CD4-positive, alpha-beta T cell treated with Interleukin-10 for 1 hour (primary cell): ENCODE data around the gene UBE2O.
A peak's percentile ranks its signal among the peaks of the same experiment; 100 is the strongest.

Experiments
- DNase-seq: peaks from one replicate; pipeline ENCODE4 v3.0.0-alpha.2; 2020

UBE2O gene

DNA sequence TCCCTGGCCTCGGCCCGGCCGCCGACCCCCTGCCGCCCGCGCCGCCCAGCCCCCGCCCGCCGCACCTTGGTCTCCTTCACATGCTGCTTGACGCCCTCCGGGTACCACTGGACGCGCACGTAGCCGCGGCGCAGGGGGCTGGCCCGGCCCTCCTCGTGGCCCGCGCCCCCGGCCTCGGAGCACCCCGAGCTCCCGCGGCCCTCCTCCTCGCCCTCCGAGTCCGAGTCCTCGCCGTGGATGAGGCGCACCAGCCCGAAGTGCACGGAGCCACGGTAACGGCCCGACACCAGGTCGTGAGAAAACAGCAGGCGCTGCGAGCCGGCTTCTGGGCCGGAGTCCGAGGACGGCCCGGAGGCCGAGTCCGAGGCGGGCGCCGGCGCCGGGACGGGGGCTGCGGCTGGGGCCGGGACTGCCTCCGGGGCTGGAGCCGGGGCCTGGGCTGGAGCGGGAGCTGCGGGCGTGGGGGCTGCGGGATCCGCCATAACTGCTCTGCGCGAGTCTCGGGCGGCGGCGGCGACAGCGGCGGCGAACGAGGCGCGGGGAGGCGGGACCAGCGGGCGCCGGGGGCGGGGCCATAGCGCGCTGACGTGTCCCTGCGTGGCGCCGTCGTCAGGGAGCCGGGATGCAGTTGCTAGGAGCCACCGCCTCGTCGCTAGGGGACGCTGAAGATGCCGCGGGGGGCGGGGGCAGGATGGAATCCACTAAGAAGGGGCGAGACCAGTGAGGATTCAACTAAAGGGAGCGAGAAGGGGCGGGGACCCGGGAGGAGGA is at the start of gene UBE2O:
TSS of gene UBE2O (minus strand) at position 493 of the 771 bp plus-strand sequence. CDS start at position 482, 11 bp downstream.
- DNase-seq, result peak; percentile 95

GRCh38 chr17:76501827-76502307 is 48.9 kb upstream of the UBE2O start:
- no peak for DNase-seq

- peak; percentile 96 for DNase-seq
Observed at GRCh38 chr17:76501018-76501826, 48.3 kb upstream of the UBE2O start, which contains the start of gene RHBDF2. RHBDF2 (minus strand) TSS chr17:76501423; CDS start chr17:76481524, 19,899 bp downstream.

- no peak for DNase-seq
Observed at GRCh38 chr17:76500747-76501017, 47.7 kb upstream of the UBE2O start.

DNA sequence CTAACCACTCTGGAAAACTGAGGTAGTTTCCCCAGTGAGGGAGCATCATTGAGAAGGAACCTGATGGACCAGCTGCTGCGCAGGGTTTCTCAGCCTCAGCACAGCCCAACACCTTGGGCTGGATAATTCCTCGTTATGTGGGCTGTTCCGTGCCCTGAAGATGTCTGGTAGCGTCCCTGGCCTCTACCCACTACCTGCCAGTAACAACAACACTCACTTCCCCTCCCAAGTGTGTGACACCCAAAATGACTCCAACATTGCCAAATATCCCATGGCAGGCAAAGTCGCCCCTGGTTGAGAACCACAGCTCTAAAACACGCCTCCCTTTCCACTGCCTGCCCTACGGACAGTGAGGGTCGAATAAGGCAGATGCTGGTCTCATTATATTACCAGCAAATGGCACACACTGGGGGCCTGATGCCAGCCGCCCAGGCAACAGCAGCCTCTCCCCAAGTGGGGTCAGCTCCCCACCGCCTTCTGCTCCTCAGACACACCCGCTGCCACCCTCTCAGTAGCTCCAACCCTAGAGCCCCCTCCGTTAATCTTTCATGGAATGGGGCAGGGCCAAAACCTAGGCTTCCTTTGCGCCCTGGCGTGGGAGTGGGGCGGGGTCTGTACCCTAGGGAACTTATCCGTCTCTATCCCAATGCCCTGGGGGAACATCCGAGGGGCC is 47.3 kb upstream of the UBE2O start:
- DNase-seq, result no peak

GRCh38 chr17:76499267-76499667 is 46.3 kb upstream of the UBE2O start:
- DNase-seq, result no peak

DNA sequence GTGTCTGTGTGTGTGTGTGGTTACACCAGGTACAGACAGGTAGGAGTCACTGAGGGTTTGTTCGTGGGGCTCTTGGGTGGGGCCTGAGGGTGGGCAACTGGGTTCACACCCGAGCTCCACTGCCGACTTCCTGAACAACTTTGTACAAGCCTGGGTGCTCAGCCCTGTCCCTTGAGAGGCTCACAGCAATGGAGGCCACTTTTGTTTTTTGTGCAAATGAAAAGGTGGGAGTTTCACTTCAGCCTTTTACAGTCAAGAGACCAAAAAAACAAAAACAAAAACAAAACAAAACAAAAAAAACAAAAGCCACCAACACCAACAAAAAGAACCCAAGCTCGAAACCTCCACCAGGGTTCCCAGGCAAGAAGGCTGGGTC is 45.9 kb upstream of the UBE2O start:
- peak; percentile 21 for DNase-seq

GRCh38 chr17:76497979-76498875 is 45.3 kb upstream of the UBE2O start:
- no peak for DNase-seq

GRCh38 chr17:76497699-76497978 is 44.7 kb upstream of the UBE2O start:
- no peak for DNase-seq

GRCh38 chr17:76496464-76496863 is 43.5 kb upstream of the UBE2O start:
- no peak for DNase-seq

DNA sequence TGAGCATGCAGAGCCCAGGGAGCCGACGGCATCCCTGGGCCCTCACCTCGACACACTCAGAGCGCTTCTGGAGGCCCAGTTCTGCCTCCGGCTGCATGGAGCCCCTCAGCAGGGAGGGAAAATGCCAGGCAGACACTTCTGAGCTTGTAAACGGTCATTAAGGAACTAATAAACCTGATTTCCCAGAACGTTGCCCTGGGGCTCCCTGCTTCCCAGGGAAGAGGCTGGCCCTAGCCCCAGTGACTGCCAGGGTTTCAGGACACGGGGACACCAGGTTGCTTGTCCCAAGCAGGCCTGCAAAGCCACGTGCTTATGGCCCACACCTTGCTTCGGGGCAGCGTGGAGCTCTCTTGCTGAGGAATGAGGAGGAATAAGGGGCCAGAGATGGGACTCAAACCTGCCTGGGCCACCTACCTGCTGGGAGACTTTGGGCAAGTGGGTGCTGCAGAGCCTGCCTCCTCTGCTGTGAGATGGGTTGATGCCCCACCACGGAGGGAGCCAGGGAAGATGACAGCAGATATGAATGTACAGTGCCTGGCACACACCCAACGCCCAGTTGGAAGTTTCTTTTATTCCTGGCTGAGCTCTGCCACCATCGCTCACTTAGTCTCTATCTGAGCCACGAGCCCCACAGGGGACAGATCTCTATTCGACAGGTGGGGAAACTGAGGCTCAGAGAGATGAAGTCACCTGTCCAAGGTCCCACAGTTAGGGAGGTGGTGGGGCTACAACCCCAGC is 42.9 kb upstream of the UBE2O start:
- no peak for DNase-seq

- DNase-seq, result peak; percentile 47
Observed at GRCh38 chr17:76493505-76494167, 40.7 kb upstream of the UBE2O start.

DNA sequence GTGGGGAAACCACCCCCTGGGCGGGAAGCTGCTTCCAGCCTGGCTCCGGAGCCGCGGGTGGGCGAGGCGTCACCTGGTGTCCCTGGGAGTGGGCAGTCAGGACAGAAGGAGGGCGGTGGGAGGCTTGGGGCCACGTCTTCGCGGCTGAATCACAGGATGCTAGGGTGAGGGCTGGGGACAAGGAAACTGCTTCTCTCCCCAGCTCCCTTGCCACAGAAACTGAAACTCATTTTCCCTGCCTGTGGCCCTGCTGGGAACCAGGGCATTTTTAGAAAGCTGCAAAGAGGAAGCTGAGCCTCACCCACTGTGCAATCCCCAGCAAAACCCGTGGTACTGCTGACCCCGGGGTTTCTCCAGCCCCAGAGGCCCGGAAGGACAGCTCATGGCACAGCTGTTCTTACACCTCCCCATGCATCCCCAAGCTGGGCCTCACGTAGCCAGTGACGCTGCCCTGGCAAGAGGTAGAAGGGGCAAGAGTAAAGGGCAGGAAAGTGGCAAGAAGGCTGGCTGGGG is 40.1 kb upstream of the UBE2O start:
- DNase-seq, result peak; percentile 56

DNA sequence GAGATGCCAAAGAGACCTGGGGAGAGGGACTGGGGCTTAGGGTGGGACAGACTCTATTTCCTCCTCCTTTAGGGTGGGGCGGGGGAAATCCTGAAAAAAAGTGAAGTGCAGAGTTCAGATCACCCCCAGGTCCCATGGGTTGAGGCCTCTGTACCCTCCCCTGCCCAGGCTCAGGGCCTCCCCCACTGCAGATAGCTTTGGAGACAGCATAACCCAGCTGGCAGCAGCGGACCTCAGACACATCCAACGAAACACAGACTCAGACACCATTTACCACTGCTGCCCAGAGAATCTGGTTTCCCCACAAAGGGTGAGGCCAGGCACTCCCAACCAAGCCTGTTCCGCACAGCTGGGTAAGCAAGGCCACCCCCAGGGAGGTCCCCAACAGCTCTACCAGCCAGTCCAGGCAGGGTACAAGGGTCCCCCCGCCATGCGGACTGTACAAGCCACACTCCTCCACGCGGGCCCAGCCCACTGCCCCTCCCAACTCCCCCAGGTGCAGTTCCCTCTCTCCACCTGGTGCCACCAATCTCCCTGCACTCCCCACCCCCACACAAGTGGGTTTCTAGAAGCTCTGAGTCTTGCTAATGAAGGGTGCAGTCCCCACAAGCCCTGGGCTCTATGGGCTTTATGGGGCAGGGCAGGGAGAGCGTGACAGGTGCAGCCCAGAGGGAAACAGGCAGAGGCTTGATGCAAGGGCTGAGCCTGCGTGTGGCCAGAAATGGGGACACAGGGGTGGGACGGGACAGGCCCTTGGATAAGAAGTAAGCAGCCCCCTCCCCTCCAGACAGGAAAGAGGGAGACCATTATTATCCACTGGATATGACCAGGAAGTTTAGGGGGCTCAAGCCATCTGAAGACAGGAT is 39.4 kb upstream of the UBE2O start:
- DNase-seq, result peak; percentile 17

DNA sequence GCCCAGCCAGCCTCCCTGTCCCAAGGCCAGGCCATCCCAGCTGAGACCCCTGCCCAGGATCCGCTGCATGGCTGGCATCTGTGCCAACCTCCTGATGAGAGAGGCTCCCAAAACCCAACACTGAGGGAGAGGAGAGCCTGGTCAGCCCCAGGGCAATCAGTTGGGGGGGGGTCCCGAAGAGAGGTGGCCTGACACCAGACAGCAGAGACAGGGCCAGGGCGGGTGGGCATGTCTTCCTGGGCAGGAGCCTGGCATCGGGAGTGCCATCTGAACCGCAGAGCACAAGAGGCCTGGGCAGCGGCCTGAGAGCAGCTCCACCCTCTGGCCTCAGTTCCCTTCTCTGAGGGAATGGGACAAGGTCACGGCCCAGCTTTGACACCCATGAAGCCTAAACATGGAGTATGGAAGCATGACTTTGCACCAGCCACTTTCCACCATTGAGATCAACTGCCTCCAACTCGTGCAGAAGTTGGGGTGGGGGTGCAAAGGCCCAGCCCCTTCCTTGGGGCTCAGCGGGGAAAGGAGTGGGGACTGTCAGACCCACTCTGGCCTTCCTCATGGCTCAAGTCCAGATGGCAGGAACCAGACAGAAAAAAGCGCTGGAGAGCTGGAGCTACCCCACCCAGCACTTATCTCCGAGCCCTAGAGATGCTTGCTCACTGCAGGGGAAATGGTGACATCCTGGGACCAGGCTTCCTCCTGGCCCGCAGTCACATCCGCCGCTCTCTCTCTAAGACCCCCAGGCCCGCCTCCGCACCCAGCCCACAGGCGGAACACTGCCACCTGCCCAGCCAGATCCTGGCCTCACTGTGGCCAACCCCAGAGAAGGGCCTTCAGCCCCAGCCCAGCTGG is 38.5 kb upstream of the UBE2O start:
- DNase-seq, result no peak

DNA sequence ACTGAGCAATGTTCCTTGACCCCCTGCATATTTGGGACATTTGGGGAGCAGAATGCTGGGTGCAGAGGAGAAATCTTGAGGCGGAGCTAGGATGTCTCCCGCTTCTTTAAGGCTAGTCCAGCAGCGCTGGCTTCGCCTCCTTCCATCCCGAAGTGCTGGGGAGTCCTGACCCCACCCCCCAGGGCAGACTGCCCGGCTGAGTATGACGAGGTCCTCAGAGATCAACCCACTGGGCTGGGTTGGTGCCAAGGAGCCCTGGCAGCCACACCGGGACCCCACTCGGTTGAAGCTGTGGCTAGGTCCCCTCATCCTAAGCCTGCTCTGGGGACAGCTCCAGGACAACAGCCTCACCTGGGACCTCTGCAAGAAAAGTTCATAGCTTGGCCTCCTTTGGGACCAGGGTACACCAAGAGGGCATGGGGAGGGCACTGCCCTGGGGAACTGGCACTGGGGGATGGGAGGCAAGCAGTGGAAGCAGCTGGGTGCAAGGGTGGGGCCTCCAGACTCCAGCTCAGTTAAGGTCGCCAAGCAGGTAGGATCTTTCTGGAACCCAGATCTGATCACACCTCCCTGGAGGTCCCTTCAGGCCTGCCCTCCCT is 37.3 kb upstream of the UBE2O start:
- no peak for DNase-seq

- no peak for DNase-seq
Observed at GRCh38 chr17:76487451-76488192, 34.7 kb upstream of the UBE2O start.

DNA sequence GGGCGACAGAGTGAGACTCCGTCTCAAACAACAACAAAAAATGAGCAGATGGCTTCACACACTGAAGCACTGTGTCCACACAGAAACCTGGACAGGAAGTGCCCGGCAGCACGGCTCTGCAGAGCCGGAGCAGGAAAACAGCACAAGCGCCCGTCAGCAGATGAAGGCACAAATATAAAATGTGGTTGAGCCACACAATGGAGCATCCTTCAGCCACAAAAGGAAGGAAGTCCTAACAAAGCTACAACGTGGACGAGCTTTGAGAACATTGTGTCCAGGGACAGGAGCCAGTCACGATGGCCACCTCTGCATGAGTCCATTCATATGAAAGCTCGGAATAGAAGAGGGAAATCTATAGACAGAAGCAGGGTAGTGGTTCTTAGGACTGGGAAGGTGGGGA is 32.6 kb upstream of the UBE2O start:
- no peak for DNase-seq
